CD4-positive, CD25-positive, alpha-beta regulatory T cell (primary cell): ENCODE measurements around the gene CSF1R. TPM values are rescaled to one million over a fixed set of nuclear protein-coding genes. Genes with fewer than 3 reads are reported as not detected.
A peak's percentile ranks its signal among the peaks of the same experiment; 100 is the strongest.

Source experiments
- ATAC-seq, 2 donors: fragments of 150-1000 bp; cut with Tn5 transposase; one replicate each; pipeline ENCODE4 v1.10.0; 2021; ENCODE audit warnings: low read depth in 2 of 2, moderate number of reproducible peaks in 2 of 2, moderate library complexity in 1 of 2
- DNase-seq, 3 donors: peaks; one replicate each; pipeline versions ENCODE4 v3.0.0 to v3.0.0-alpha.2; 2012 to 2022; ENCODE audit warnings: mixed read lengths in 1 of 3
- H3K27ac ChIP-seq: one replicate; pipeline ENCODE4 v1.7.0; 2013; ENCODE audit warnings: mild to moderate bottlenecking, low read length; ENCODE audit not compliant: insufficient read depth, poor library complexity, severe bottlenecking
- H3K27me3 ChIP-seq: one replicate; pipeline ENCODE4 v1.7.0; 2013; ENCODE audit warnings: low read length; ENCODE audit not compliant: control insufficient read depth, insufficient read depth
- H3K36me3 ChIP-seq: one replicate; pipeline ENCODE4 v1.7.0; 2013; ENCODE audit warnings: mild to moderate bottlenecking, low read length, moderate library complexity; ENCODE audit not compliant: control insufficient read depth, insufficient read depth
- H3K4me1 ChIP-seq: 2 replicates; pipeline ENCODE4 v1.7.0; 2013; ENCODE audit warnings: mild to moderate bottlenecking, low read length; ENCODE audit not compliant: insufficient read depth, control insufficient read depth, poor library complexity, severe bottlenecking
- H3K4me3 ChIP-seq: one replicate; pipeline ENCODE4 v1.7.0; 2013; ENCODE audit warnings: low read depth, mild to moderate bottlenecking, low read length, moderate library complexity
- H3K9me3 ChIP-seq, 2 experiments: 1 replicate in 1 of 2; 2 replicates in 1 of 2; pipeline ENCODE4 v1.7.0; 2013; ENCODE audit warnings: low read length in 2 of 2, mild to moderate bottlenecking in 1 of 2, moderate library complexity in 1 of 2; ENCODE audit not compliant: control insufficient read depth in 2 of 2
- H3K27ac Mint-ChIP-seq, 3 donors: one replicate each; pipeline ENCODE4 v1.8.0; 2020 to 2022; ENCODE audit warnings: mild to moderate bottlenecking in 3 of 3, mixed read lengths in 3 of 3, moderate library complexity in 2 of 3
- H3K27me3 Mint-ChIP-seq: one replicate; pipeline ENCODE4 v1.8.0; 2022; ENCODE audit warnings: mild to moderate bottlenecking, mixed read lengths
- H3K36me3 Mint-ChIP-seq: one replicate; pipeline ENCODE4 v1.8.0; 2020; ENCODE audit warnings: mixed read lengths
- H3K4me1 Mint-ChIP-seq, 4 donors: one replicate each; pipeline ENCODE4 v1.8.0; 2020 to 2022; ENCODE audit warnings: mixed read lengths in 4 of 4, mild to moderate bottlenecking in 1 of 4
- H3K4me3 Mint-ChIP-seq, 4 donors: one replicate each; pipeline ENCODE4 v1.8.0; 2020 to 2022; ENCODE audit warnings: mild to moderate bottlenecking in 4 of 4, mixed read lengths in 4 of 4, moderate library complexity in 3 of 4
- H3K9me3 Mint-ChIP-seq, 7 donors: one replicate each; pipeline ENCODE4 v1.8.0; 2020 to 2022; ENCODE audit warnings: mixed read lengths in 7 of 7, mild to moderate bottlenecking in 3 of 7, moderate library complexity in 2 of 7
- polyA plus RNA-seq, 4 donors: library from polyadenylated mRNA; unstranded; fragments of 300-500 nt; fragmentation: Illumina TruSeq; gene quantifications; one replicate each; pipeline ENCODE4 v1.2.3, GENCODE V29; 2021
- total RNA-seq: library from RNA; stranded (reverse); gene quantifications from one replicate; pipeline ENCODE4 v1.2.3, GENCODE V29; 2022

CSF1R gene
- total and polyA plus RNA-seq, 5 donors from 2014 or later: 0.60 to 1.2 (median 0.97) TPM; not detected in 1

DNA sequence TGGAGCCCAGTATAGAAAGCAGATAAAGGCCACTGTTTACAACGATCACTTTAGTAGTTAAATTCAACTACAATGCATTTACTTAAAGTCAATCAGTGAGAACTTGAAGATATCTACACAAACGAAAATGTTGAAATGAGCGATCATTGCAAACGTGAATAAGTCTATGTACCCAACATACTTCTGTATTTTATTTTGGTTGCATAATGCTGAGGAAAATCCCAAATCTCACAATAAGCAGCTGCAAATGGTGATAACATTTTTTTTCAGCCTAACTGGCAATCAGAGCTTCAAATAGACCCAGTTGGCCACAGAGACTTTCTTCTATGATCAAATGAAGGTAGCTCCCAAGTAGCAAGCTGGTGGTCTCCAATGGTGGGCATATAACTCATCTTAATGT, 37.2 kb upstream of the CSF1R start:
- no peak for ATAC-seq
- no peak overlapping the region for H3K27ac Mint-ChIP-seq
- no peak overlapping the region for H3K4me3 Mint-ChIP-seq
- DNase-seq: no peak
- H3K9me3 ChIP-seq: no peaks in the 10 kb centered on the region
- H3K4me1 ChIP-seq: no peaks in the 10 kb centered on the region
- no peaks in the 10 kb centered on the region for H3K36me3 Mint-ChIP-seq
- no peak overlapping the region for H3K4me3 ChIP-seq
- no peak overlapping the region for H3K27ac ChIP-seq
- H3K27me3 ChIP-seq: no peaks in the 10 kb centered on the region
- H3K27me3 Mint-ChIP-seq: no peaks in the 10 kb centered on the region
- H3K36me3 ChIP-seq: no peaks in the 10 kb centered on the region
- H3K4me1 Mint-ChIP-seq: peaks cover 0 to 2% (median 0%) of the 10 kb centered on the region in 4 donors
- peaks cover 0 to 1% (median 0%) of the 10 kb centered on the region in 7 donors for H3K9me3 Mint-ChIP-seq

DNA sequence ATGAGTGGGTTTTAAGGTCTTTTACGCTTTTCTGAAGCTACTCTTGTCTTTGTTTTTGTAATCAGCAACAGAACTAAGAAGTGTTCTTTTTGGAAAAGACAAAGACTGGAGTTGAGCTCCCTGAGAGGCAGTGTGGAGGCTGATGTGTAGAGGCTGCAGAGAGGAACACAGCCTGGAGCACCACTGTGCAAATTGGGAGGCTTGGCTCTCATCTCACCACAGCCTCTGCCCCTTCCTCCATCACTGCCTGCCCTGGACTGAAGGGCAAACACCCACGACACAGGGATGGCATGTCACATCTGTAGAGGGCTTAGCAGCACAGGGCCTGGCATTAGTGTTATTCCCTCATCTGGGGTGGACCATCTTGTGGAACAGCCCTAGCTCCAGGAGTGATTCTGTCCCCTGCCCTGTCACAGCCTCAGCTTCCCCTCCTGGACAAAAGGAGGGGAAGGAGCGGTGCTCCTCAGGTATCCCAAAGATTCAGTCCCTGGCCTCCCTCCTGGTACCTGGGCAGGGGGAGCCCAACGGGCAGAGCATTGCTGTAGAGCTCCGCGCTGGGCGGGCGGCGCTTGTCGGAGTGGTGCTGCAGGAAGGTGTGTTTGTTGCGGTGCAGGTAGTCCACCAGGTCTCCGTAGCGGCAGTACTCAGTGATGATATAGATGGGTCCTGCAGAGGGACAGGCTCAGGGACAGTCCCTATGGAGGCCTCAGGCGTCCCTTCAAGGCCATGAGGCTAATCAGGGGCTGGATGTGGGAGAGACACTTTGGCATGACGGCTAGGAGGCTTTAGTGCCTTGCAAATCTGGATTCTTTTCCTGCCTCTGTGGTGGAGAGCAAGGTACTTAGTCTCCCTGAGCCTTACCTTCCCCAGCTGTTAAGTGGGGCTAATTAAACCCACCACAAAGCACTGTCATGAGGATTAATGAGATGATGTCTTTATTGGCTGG, 36.5 kb upstream of the CSF1R start:
- peaks cover 0 to 1% (median 0%) of the 10 kb centered on the region in 7 donors for H3K9me3 Mint-ChIP-seq
- no peak overlapping the region for H3K27ac Mint-ChIP-seq
- no peak overlapping the region for H3K4me3 Mint-ChIP-seq
- no peak for ATAC-seq
- no peaks in the 10 kb centered on the region for H3K27me3 Mint-ChIP-seq
- H3K4me1 Mint-ChIP-seq: peaks cover 0 to 2% (median 0%) of the 10 kb centered on the region in 4 donors
- H3K9me3 ChIP-seq: no peaks in the 10 kb centered on the region
- no peaks in the 10 kb centered on the region for H3K36me3 ChIP-seq
- no peaks in the 10 kb centered on the region for H3K4me1 ChIP-seq
- no peak overlapping the region for H3K4me3 ChIP-seq
- DNase-seq: no peak
- no peaks in the 10 kb centered on the region for H3K36me3 Mint-ChIP-seq
- no peaks in the 10 kb centered on the region for H3K27me3 ChIP-seq
- H3K27ac ChIP-seq: no peak overlapping the region

- DNase-seq (peak in 1 of 3 donors; percentile 56), ATAC-seq (no peak)
- Mint-ChIP-seq H3K27ac (no peak overlapping the region), H3K9me3 (peaks cover 0 to 1% (median 0%) of the 10 kb centered on the region in 7 donors), H3K27me3 (no peaks in the 10 kb centered on the region), H3K4me1 (peaks cover 0 to 2% (median 0%) of the 10 kb centered on the region in 4 donors), H3K36me3 (no peaks in the 10 kb centered on the region), H3K4me3 (no peak overlapping the region)
- Histone ChIP-seq H3K27ac (no peak overlapping the region), H3K9me3 (no peaks in the 10 kb centered on the region), H3K27me3 (no peaks in the 10 kb centered on the region), H3K4me1 (no peaks in the 10 kb centered on the region), H3K36me3 (no peaks in the 10 kb centered on the region), H3K4me3 (no peak overlapping the region)
These were observed 35.8 kb upstream of the CSF1R start for GRCh38 chr5:150122158-150122510.

DNA sequence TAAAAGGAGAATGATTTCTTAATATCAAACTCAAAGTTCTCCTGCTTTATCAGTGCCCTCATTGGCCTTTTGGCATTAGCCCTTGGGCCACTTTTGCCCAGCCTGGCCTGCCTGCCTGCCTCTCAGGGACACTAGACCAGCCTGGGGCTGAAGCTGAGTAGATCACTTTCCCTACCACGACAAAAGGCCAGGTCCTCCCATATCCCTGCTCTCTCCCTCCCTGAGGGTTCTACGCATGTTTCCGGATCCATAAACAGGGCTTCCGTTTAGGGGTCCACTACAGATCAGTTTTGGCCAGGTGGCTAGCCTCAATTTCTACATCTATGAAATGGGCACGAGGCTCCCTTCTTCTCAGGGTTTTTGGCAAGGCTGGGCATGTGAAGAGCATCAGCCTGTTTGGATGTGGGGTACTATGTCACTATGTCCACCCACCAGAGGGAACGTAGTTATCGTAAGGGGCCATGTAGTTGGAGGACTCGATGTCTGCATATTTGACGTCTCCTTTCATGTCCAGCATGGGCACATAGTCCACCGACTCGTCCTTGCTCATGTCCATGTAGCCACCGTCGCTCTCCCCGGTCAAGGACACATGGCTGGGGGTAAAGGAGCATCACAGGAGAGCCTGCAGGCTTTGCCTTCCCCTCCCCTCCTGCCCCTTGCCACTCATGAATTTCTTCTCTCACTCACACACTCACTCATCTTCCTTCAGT, 35.2 kb upstream of the CSF1R start:
- no peaks in the 10 kb centered on the region for H3K36me3 Mint-ChIP-seq
- H3K4me1 ChIP-seq: no peaks in the 10 kb centered on the region
- H3K27me3 Mint-ChIP-seq: no peaks in the 10 kb centered on the region
- no peaks in the 10 kb centered on the region for H3K9me3 ChIP-seq
- H3K9me3 Mint-ChIP-seq: peaks cover 0 to 1% (median 0%) of the 10 kb centered on the region in 7 donors
- no peak for ATAC-seq
- H3K27me3 ChIP-seq: no peaks in the 10 kb centered on the region
- no peak overlapping the region for H3K27ac Mint-ChIP-seq
- no peak overlapping the region for H3K27ac ChIP-seq
- no peak overlapping the region for H3K4me3 Mint-ChIP-seq
- peaks cover 0 to 2% (median 0%) of the 10 kb centered on the region in 4 donors for H3K4me1 Mint-ChIP-seq
- H3K4me3 ChIP-seq: no peak overlapping the region
- DNase-seq: no peak
- no peaks in the 10 kb centered on the region for H3K36me3 ChIP-seq

GRCh38 chr5:150120617-150121447, 34.5 kb upstream of the CSF1R start:
- Mint-ChIP-seq H3K4me1 (peaks cover 0 to 2% (median 0%) of the 10 kb centered on the region in 4 donors), H3K27ac (no peak overlapping the region), H3K36me3 (no peaks in the 10 kb centered on the region), H3K4me3 (no peak overlapping the region), H3K27me3 (no peaks in the 10 kb centered on the region), H3K9me3 (peaks cover 0 to 1% (median 0%) of the 10 kb centered on the region in 7 donors)
- H3K27ac ChIP-seq: no peak overlapping the region
- DNase-seq (no peak), ATAC-seq (no peak)
- no peaks in the 10 kb centered on the region for H3K27me3 ChIP-seq
- H3K4me1 ChIP-seq: no peaks in the 10 kb centered on the region
- H3K9me3 ChIP-seq: no peaks in the 10 kb centered on the region
- no peak overlapping the region for H3K4me3 ChIP-seq
- no peaks in the 10 kb centered on the region for H3K36me3 ChIP-seq

DNA sequence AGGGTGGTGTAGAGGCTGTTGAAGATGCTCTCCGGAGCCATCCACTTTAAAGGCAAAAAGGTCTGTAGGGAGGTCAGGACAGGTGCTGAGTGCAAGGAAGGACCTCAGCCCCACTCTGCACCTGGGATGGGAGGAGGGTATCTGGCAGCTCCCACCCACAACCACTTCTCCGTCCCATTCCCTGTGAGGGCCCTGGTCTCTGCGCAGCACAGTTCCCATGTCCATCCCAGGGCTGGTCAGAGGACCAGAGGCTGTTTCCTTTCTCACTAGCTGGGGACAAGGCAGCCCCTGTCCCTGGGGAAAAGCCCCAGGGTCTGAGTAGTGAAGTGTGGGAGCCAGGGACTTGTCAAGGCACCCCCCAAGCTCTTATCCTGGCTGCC, 33.7 kb upstream of the CSF1R start:
- H3K27me3 Mint-ChIP-seq: no peaks in the 10 kb centered on the region
- no peaks in the 10 kb centered on the region for H3K36me3 Mint-ChIP-seq
- ATAC-seq (no peak), DNase-seq (no peak)
- no peaks in the 10 kb centered on the region for H3K36me3 ChIP-seq
- no peaks in the 10 kb centered on the region for H3K9me3 ChIP-seq
- H3K4me3 Mint-ChIP-seq: no peak overlapping the region
- H3K27ac ChIP-seq: no peak overlapping the region
- no peaks in the 10 kb centered on the region for H3K27me3 ChIP-seq
- no peak overlapping the region for H3K4me3 ChIP-seq
- H3K4me1 Mint-ChIP-seq: peaks cover 0 to 2% (median 0%) of the 10 kb centered on the region in 4 donors
- H3K27ac Mint-ChIP-seq: no peak overlapping the region
- no peaks in the 10 kb centered on the region for H3K4me1 ChIP-seq
- H3K9me3 Mint-ChIP-seq: peaks cover 0 to 1% (median 0%) of the 10 kb centered on the region in 7 donors

GRCh38 chr5:150119421-150120061, 33.2 kb upstream of the CSF1R start:
- no peaks in the 10 kb centered on the region for H3K27me3 Mint-ChIP-seq

More at GRCh38 chr5:150119421-150120061, 33.2 kb upstream of the CSF1R start:
- H3K4me1 Mint-ChIP-seq: peaks cover 0 to 2% (median 0%) of the 10 kb centered on the region in 4 donors
- no peak overlapping the region for H3K27ac Mint-ChIP-seq
- H3K9me3 Mint-ChIP-seq: peaks cover 0 to 1% (median 0%) of the 10 kb centered on the region in 7 donors
- no peaks in the 10 kb centered on the region for H3K36me3 Mint-ChIP-seq
- Histone ChIP-seq H3K9me3 (no peaks in the 10 kb centered on the region), H3K27ac (no peak overlapping the region), H3K36me3 (no peaks in the 10 kb centered on the region), H3K27me3 (no peaks in the 10 kb centered on the region), H3K4me1 (no peaks in the 10 kb centered on the region), H3K4me3 (no peak overlapping the region)
- DNase-seq: no peak
- no peak for ATAC-seq
- no peak overlapping the region for H3K4me3 Mint-ChIP-seq
